Neural cell (in vitro differentiated cells): ENCODE measurements around the gene ABCA12.

Source experiments
- EP300 ChIP-seq: fragments of 450-650 bp; conservative IDR thresholded peaks from 2 replicates; pipeline ENCODE4 v1.6.1; 2014; ENCODE audit warnings: antibody characterized with exemption, mild to moderate bottlenecking, moderate library complexity; ENCODE audit not compliant: poor library complexity, severe bottlenecking
- EZH2 ChIP-seq: fragments of 200-600, 300-800 bp; shearing (Covaris generic), sonication (generic); IDR thresholded peaks from 2 replicates; pipeline ENCODE4 v1.6.1; 2014; ENCODE audit warnings: antibody characterized with exemption, low read length, borderline replicate concordance, mild to moderate bottlenecking; ENCODE audit not compliant: insufficient read depth, poor library complexity, severe bottlenecking
- POLR2AphosphoS5 ChIP-seq: IDR thresholded peaks from 2 replicates; pipeline ENCODE4 v1.6.1; 2012
- SMC3 ChIP-seq: fragments of 450-650 bp; conservative IDR thresholded peaks from 2 replicates; pipeline ENCODE4 v1.6.1; 2014; ENCODE audit warnings: antibody characterized with exemption, mild to moderate bottlenecking, moderate library complexity; ENCODE audit not compliant: poor library complexity
- TF ChIP-seq, protein P1 (sequence below): fragments of 450-650 bp; IDR thresholded peaks from 2 replicates; pipeline ENCODE4 v1.5.1; 2014; ENCODE audit warnings: antibody characterized with exemption, mild to moderate bottlenecking, moderate library complexity; ENCODE audit not compliant: poor library complexity, severe bottlenecking

- TF ChIP-seq, protein P1, sequence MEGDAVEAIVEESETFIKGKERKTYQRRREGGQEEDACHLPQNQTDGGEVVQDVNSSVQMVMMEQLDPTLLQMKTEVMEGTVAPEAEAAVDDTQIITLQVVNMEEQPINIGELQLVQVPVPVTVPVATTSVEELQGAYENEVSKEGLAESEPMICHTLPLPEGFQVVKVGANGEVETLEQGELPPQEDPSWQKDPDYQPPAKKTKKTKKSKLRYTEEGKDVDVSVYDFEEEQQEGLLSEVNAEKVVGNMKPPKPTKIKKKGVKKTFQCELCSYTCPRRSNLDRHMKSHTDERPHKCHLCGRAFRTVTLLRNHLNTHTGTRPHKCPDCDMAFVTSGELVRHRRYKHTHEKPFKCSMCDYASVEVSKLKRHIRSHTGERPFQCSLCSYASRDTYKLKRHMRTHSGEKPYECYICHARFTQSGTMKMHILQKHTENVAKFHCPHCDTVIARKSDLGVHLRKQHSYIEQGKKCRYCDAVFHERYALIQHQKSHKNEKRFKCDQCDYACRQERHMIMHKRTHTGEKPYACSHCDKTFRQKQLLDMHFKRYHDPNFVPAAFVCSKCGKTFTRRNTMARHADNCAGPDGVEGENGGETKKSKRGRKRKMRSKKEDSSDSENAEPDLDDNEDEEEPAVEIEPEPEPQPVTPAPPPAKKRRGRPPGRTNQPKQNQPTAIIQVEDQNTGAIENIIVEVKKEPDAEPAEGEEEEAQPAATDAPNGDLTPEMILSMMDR: no peak
- TF ChIP-seq SMC3: no peak
- TF ChIP-seq POLR2AphosphoS5: no peak
- TF ChIP-seq EZH2: no peak
- no peak for TF ChIP-seq EP300
Measured at GRCh38 chr2:215066124-215066523, 72.3 kb downstream of the ABCA12 start.
